ES-I3 (cell line): ENCODE measurements around the gene CUZD1.
"Not testable (repeated sequence)": the region's sequence is repeated elsewhere in the genome, so short reads cannot be mapped to it uniquely, and the experiment has no call there.

Experiments used
- H3K36me3 ChIP-seq: 2 replicates; pipeline ENCODE4 v1.6.1; 2013; ENCODE audit warnings: mild to moderate bottlenecking, low read length, control low read depth, moderate library complexity; ENCODE audit not compliant: insufficient read depth
- H3K4me1 ChIP-seq: 2 replicates; pipeline ENCODE4 v1.6.1; 2013; ENCODE audit warnings: mild to moderate bottlenecking, control low read depth, low read length; ENCODE audit not compliant: insufficient read depth
- H3K9ac ChIP-seq: 2 replicates; pipeline ENCODE4 v1.6.1; 2013; ENCODE audit warnings: low read depth, mild to moderate bottlenecking, low read length, moderate library complexity
- H3K9me3 ChIP-seq: 2 replicates; pipeline ENCODE4 v1.6.1; 2013; ENCODE audit warnings: mild to moderate bottlenecking, low read length, moderate library complexity; ENCODE audit not compliant: control insufficient read depth, insufficient read depth

CUZD1 gene

DNA sequence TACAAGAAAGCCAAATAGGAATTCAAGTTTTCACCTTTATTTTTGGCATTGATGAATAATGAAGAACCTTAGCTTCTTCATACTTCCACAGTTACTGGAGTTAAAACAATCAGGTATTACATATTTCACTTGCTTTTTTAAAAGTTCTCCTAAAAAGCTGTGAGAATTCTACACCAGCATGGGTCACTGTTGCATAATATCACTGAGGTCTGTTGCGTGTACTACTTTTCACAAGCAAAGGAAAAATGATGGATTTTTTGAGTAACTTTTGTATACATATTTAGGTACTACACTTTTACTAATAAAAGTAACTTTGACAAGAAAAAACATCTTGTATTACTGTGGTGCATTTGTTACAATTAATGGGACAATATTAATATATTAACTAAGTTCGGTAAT, 18.5 kb upstream of the CUZD1 start:
- H3K36me3 ChIP-seq: no peaks in the 10 kb centered on the region
- no peak overlapping the region for H3K9ac ChIP-seq
- no peaks in the 10 kb centered on the region; the same call in 1 of the 2 replicates for H3K9me3 ChIP-seq
- H3K4me1 ChIP-seq: no peaks in the 10 kb centered on the region

DNA sequence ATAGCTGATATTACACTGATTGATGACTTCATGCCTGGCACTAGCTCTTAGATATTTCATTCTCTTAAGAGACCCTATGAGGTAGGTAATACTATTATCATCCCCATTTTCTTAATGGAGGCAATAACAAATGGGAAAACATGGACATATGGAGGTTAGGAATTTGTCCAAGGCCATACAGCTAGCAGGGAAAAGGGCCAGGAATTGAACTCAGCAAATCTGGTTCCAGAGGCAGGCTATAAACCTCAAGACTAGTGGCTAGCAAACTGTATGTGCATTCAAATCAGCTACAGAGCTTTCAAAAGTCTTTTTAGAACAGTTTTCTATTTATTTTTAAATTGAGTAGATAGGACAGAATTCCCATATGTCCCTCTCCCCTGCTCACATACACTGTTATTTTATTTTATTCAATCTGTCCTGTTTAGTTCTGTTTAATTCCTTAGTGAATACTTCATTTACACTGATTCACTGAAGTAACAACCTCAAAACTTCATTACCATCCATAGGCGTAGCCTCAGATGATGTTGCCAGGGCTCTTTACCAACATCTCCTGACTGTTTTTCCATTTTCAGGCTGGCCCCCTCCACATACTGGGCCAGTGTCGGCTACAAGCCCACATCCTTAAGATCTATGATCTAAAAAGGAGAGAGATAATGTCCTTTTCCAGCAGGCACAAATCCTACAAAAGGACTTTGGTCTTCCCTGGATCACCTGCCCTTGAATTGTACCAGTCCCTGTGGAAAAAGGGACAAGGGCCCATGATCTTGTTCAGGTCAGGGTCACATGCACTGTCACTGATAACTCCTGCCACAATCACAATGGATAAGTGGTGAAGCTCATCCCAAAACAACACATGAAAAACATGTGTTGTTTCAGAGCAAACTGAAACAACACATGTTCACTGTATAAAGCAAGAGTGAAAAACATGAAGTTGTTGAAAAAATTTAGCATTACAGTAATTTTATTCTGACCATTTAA, 17.8 kb upstream of the CUZD1 start:
- Histone ChIP-seq H3K9me3 (no peaks in the 10 kb centered on the region; the same call in 1 of the 2 replicates), H3K4me1 (no peaks in the 10 kb centered on the region), H3K9ac (no peak overlapping the region), H3K36me3 (no peaks in the 10 kb centered on the region)

DNA sequence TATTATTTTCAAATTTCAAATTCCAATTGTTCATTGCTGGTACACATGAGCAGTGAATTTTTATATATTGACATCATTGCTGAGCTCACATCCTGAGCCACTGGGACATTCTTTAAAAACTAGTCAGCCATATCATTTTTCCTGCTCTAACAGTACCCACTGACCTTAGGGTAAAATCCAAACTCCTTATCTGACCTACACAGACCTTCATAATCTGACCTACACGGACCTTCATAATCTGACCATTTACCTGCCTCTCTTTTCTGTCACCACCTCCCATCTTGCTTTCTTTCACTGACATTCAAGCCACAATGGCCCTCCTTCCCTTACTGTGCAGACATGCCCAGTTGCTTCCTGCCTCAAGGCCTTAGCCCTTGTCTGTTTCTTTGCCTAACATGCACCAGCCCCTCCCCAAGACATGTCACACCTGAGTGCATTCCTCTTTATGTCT, 16.1 kb upstream of the CUZD1 start:
- no peaks in the 10 kb centered on the region for H3K36me3 ChIP-seq
- H3K9ac ChIP-seq: no peak overlapping the region
- H3K4me1 ChIP-seq: no peaks in the 10 kb centered on the region
- no peaks in the 10 kb centered on the region for H3K9me3 ChIP-seq

DNA sequence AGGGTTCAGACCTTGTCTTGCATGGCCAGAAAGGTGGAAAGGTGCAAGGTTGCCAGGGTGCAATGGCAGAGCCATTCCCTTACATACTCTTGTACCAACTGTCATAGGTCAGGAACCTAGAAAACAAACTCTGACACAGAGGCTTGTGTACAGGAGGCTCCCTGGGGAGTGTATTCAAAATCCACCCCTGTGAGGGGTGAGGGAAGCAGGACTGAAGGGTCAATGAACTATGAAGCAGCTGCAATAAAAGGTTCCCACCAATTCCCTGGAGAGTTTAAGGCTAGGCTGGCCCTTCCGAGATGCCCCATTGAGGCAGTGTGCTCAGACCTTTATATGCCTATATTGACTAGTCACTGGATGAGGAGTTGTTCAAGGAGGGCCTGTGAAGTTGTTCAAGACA, 13.9 kb upstream of the CUZD1 start:
- Histone ChIP-seq H3K9me3 (no peaks in the 10 kb centered on the region), H3K36me3 (no peaks in the 10 kb centered on the region), H3K4me1 (peaks cover 4% of the 10 kb centered on the region; the same call in 1 of the 2 replicates), H3K9ac (no peak overlapping the region)

DNA sequence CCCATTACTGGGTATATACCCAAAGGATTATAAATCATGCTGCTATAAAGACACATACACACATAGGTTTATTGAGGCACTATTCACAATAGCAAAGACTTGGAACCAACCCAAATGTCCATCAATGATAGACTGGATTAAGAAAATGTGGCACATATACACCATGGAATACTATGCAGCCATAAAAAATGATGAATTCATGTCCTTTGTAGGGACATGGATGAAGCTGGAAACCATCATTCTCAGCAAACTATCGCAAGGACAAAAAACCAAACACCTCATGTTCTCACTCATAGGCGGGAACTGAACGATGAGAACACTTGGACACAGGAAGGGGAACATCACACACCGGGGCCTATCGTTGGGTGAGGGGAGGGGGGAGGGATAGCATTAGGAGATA, 12.4 kb upstream of the CUZD1 start:
- not testable (repeated sequence) for H3K9me3 ChIP-seq, H3K9ac ChIP-seq, H3K36me3 ChIP-seq, H3K4me1 ChIP-seq

DNA sequence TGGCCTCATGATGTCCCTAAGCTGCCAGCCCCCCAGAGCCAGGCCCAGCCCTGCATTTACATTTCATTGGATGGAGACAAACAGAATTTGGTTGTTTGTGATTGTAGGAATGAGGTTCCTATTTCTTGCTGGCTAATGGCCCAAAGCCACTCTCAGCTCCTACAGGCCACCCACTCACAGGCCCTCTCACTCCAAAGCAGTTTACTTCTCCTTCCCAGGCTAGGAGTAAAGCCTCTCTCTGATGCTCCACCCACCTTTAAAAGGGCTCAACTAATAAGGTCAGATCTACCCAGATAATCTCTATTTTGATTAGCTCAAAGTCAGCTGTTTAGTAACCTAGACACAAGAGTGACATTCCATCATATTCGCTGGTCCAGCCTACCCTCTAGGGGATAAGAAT, 11.2 kb upstream of the CUZD1 start:
- Histone ChIP-seq H3K9ac (no peak overlapping the region), H3K4me1 (peaks cover 9% of the 10 kb centered on the region; the same call in 1 of the 2 replicates), H3K9me3 (no peaks in the 10 kb centered on the region), H3K36me3 (no peaks in the 10 kb centered on the region)

DNA sequence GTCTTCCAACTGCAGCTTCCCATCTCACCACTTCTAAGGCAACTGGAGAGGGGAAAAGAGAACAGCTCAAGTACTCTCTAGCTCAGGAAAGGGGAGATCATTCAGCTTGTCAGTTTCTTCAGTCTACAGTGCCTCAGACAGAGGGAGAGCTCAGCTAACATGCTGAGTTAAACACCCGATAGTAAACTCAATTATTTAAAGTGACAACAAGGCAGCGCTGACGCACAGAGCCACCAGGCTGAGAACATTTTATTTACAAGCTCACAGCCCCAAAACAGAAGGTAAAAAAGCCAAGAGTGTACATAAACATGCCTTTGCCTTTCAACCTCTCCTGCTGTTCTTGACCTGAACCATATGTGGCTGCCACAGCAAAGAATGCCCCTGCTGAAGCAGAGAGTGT, 10.1 kb upstream of the CUZD1 start:
- peaks cover 12% of the 10 kb centered on the region; the same call in 1 of the 2 replicates for H3K4me1 ChIP-seq
- H3K9me3 ChIP-seq: no peaks in the 10 kb centered on the region
- no peaks in the 10 kb centered on the region for H3K36me3 ChIP-seq
- H3K9ac ChIP-seq: no peak overlapping the region

DNA sequence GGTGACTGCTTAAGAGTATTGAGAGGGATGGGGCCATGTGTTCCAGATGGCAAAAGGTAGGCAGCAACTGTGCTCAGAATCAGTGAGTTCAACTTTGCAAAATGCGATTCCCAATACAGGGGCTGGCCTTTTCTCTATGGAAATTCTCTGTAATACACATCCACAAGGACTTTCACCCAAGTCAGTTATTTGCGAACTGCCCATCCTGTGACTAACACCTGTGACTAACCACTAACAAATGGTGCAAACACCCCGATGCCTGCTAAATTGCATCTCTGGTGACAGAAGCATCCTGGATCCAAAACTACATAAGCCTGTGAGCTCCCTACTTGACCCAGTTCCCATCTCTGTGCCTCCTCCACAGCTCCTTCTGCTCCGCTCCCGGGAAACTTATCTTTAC, 9.0 kb upstream of the CUZD1 start:
- Histone ChIP-seq H3K9me3 (no peaks in the 10 kb centered on the region), H3K4me1 (peaks cover 16% of the 10 kb centered on the region), H3K9ac (no peak overlapping the region), H3K36me3 (no peaks in the 10 kb centered on the region)

DNA sequence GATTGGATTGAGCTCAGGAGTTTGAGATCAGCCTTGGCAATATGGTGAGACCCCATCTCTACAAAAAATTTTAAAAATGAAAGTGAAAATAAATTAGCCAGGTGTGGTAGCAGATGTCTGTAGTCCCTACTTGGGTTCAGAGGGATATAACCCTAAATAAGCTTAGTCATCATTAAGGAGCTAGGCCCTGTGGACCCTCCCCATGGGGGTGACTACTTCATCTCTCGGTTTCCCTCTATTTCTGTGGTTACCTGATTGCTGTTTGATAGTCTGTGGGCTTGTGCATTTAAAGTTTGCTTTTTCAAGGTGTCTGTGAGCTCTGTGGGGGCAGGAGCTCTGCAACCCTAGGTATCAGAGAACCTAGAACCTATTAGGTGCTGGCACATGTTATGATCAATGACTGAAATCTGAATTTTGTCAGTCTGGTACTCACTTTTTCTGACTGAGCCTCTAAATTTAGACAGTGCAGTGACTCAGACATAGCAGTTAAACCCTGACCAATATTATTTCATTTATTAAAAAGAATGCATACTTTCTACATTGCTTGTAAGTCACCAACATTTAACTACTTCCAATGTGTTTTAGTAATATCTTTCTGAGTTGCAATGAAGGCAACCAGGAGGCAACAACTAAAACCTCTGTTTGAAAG, 8.1 kb upstream of the CUZD1 start:
- no peaks in the 10 kb centered on the region for H3K36me3 ChIP-seq
- peaks cover 16% of the 10 kb centered on the region for H3K4me1 ChIP-seq
- H3K9me3 ChIP-seq: no peaks in the 10 kb centered on the region
- no peak overlapping the region for H3K9ac ChIP-seq

DNA sequence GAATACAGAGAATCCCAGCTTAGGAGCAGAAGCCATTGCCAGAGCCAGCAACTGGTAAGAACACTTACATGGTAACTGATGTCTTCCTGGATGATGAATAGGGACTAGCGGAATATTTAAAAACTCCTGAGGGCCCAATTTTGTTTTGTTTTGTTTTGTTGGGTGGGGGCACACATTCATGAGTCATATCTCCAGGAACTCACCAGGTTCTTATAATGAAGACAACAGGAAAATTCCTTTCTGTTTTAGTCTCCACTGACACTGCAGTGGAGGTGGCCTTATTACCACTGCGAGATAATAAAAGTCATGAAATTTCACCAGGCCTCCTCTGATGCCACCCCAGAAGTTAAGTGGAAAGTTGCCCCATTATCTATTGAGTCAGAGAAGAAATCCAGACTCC, 6.6 kb upstream of the CUZD1 start:
- no peaks in the 10 kb centered on the region for H3K36me3 ChIP-seq
- no peaks in the 10 kb centered on the region for H3K9me3 ChIP-seq
- peaks cover 16% of the 10 kb centered on the region for H3K4me1 ChIP-seq
- H3K9ac ChIP-seq: no peak overlapping the region

DNA sequence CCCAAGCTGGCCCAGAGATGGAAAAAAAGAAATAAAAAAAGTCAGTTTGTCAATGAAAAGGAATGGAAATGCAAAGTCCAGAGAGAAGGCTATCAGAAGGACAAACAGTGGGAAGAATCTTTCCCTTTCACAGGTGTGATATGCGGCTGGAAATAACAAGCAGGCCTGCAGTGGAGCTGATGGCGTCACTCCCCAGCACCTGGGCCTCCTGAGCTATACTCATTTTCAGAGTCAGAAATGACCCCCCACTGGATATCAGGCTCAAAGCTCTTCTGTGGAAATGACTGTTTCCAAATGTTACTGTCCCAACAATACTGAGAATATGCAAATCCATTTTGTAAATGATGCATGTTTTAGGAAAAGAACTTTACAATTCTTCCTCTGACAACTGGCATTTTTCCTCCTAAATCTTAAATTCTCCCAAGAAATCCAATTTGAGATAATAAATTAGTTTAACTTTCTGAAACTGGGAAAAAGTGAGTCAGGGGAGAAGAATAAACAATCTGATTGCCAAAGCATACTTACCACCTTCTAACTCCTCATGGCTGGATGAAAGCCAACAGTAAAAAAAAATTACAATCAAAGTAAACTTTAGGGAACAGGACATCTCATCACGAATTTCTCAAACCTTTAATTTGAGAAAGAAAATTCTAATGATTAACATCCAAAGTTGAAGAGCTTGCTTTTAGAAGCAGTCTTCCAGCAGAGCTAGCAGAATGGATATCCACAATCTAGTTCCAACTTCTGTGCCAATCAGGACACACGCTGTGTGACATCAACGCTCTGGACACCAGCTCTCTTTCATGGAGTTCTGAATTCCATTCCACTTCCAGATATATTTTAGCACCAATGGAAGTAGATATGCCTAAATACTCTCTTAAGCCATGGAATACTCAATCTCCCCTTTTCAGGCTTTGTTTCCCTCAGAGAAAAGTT, 5.3 kb upstream of the CUZD1 start:
- Histone ChIP-seq H3K4me1 (peaks cover 16% of the 10 kb centered on the region), H3K9ac (no peak overlapping the region), H3K9me3 (no peaks in the 10 kb centered on the region), H3K36me3 (no peaks in the 10 kb centered on the region)

DNA sequence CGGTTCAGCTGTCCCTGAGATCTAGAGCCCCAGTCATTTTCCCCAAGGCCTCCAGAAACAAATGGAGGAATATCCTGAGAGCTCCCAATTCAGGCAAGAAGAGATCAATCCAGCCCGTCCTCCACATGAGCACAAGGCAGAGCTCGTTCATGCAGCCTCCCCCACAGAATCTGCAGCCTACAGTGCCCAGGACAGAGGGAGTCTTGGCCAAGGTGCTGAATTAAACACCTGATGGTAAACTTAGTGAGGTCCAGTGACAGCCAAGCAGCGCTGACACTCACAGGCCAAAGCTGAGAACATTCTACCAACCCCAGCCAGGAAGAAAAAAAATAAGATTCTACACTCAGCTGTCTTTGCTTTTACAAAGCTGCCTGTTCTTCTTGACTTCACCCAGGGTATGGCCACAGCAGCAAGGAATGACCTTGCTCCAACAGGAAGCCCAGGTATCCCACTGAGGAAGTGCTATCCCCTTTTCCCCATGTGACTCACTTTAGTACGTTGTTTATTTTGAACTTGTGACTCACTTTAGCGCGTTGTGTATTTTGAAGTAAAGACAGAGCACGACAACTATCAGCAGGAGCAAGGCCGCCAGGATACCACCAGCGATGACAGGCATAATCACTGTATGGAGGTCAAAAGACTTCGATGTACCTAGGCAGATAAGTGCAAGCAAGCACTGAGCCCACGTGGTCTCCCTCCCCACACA, 4.4 kb upstream of the CUZD1 start:
- Histone ChIP-seq H3K4me1 (peaks cover 12% of the 10 kb centered on the region), H3K36me3 (no peaks in the 10 kb centered on the region), H3K9me3 (no peaks in the 10 kb centered on the region), H3K9ac (no peak overlapping the region)

DNA sequence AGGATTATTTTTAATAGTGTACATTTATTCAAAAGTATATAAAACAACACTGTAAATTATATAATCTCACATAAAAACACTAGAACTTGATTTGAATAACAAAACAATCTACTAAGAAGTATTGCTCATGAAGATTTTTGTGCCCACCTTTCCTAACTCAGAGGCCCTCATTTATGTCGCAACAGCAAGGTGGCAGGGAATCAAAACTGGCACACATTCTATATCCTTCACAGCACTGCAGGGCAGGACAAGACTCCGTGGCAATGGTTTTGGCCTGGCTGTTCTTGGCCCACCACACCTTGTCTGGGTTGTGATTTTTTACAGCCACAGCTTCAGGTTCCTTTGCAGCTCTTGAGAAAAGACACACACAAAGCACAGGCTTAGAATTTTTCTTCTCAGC, 3.4 kb upstream of the CUZD1 start:
- H3K9ac ChIP-seq: no peak overlapping the region
- H3K4me1 ChIP-seq: peaks cover 12% of the 10 kb centered on the region
- no peaks in the 10 kb centered on the region for H3K36me3 ChIP-seq
- no peaks in the 10 kb centered on the region for H3K9me3 ChIP-seq
